Measurements from ENCODE around the gene SOCS6. TPM values are rescaled to one million over a fixed set of nuclear protein-coding genes. Genes with fewer than 3 reads are reported as not detected.

Gene SOCS6
- total and polyA plus RNA-seq, 2 experiments from 2014 or later, result 4.4 to 13.3 TPM

DNA sequence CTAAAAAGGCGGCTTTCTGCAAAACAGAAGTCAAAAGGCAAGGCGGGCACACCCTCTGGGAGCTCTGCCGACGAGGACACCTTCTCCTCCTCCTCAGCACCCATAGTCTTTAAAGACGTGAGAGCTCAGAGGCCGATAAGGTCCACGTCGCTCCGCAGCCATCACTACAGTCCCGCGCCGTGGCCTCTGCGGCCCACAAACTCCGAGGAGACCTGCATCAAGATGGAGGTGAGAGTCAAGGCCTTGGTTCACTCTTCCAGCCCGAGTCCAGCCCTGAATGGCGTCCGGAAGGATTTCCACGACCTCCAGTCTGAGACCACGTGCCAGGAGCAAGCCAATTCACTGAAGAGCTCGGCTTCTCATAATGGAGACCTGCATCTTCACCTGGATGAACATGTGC, 36.1 kb downstream of the SOCS6 start:
- Mint-ChIP-seq H3K27me3 (ENCODE audit: insufficient read depth, low read depth, poor library complexity) (peaks cover 5% of the 10 kb centered on the region), H3K4me3 (no peak overlapping the region), H3K36me3 (ENCODE audit: low read depth) (peaks cover 19% of the 10 kb centered on the region; the same call in 2 of the 3 replicates), H3K9me3 (no peaks in the 10 kb centered on the region), H3K27ac (no peak overlapping the region), H3K4me1 (peaks cover 5% of the 10 kb centered on the region; the same call in 2 of the 3 replicates)
- H3K79me2 ChIP-seq (replicated peaks; ENCODE audit: insufficient read depth), result peaks cover 56% of the 10 kb centered on the region
- no peak for DNase-seq (ENCODE audit: low spot score)
- H4K20me1 ChIP-seq (replicated peaks; ENCODE audit: insufficient read depth), result peaks cover 5% of the 10 kb centered on the region; the same call in 1 of the 2 replicates
- no peak for ATAC-seq
- H3K4me1 ChIP-seq (ENCODE audit: insufficient read depth), result no peaks in the 10 kb centered on the region
- H3K4me2 ChIP-seq, result no peak overlapping the region
- no peaks in the 10 kb centered on the region; the same call in 1 of the 2 replicates for H3K36me3 ChIP-seq (ENCODE audit: insufficient read depth)
- no peak overlapping the region for H3K4me3 ChIP-seq
- TF ChIP-seq ZNF331 (CRISPR knock-in tag; IDR thresholded peaks at IDR 0.05; ENCODE audit: low read depth) (no peak), EZH2phosphoT487 (IDR thresholded peaks at IDR 0.05; ENCODE audit: unreplicated experiment) (no peak), JUNB (IDR thresholded peaks at IDR 0.05; ENCODE audit: unreplicated experiment) (no peak), CREB1 (CRISPR knock-in tag; IDR thresholded peaks at IDR 0.05; ENCODE audit: low read depth) (no peak), EZH2 (IDR thresholded peaks at IDR 0.05; ENCODE audit: low read depth, unreplicated experiment) (no peak), POLR2AphosphoS5 (IDR thresholded peaks at IDR 0.05; ENCODE audit: low read depth) (no peak), ZNF114 (CRISPR knock-in tag; IDR thresholded peaks at IDR 0.05) (no peak), NANOG (IDR thresholded peaks at IDR 0.05; ENCODE audit: borderline replicate concordance) (no peak), STAT1 (IDR thresholded peaks at IDR 0.05; ENCODE audit: unreplicated experiment) (no peak)
- TF ChIP-seq, protein P1, sequence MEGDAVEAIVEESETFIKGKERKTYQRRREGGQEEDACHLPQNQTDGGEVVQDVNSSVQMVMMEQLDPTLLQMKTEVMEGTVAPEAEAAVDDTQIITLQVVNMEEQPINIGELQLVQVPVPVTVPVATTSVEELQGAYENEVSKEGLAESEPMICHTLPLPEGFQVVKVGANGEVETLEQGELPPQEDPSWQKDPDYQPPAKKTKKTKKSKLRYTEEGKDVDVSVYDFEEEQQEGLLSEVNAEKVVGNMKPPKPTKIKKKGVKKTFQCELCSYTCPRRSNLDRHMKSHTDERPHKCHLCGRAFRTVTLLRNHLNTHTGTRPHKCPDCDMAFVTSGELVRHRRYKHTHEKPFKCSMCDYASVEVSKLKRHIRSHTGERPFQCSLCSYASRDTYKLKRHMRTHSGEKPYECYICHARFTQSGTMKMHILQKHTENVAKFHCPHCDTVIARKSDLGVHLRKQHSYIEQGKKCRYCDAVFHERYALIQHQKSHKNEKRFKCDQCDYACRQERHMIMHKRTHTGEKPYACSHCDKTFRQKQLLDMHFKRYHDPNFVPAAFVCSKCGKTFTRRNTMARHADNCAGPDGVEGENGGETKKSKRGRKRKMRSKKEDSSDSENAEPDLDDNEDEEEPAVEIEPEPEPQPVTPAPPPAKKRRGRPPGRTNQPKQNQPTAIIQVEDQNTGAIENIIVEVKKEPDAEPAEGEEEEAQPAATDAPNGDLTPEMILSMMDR (conservative IDR thresholded peaks at IDR 0.05; ENCODE audit: low read depth in 2 of 2), result no peak
- TF ChIP-seq, protein P2, sequence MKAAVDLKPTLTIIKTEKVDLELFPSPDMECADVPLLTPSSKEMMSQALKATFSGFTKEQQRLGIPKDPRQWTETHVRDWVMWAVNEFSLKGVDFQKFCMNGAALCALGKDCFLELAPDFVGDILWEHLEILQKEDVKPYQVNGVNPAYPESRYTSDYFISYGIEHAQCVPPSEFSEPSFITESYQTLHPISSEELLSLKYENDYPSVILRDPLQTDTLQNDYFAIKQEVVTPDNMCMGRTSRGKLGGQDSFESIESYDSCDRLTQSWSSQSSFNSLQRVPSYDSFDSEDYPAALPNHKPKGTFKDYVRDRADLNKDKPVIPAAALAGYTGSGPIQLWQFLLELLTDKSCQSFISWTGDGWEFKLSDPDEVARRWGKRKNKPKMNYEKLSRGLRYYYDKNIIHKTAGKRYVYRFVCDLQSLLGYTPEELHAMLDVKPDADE (IDR thresholded peaks at IDR 0.05), result no peak
- TF ChIP-seq, protein P3, sequence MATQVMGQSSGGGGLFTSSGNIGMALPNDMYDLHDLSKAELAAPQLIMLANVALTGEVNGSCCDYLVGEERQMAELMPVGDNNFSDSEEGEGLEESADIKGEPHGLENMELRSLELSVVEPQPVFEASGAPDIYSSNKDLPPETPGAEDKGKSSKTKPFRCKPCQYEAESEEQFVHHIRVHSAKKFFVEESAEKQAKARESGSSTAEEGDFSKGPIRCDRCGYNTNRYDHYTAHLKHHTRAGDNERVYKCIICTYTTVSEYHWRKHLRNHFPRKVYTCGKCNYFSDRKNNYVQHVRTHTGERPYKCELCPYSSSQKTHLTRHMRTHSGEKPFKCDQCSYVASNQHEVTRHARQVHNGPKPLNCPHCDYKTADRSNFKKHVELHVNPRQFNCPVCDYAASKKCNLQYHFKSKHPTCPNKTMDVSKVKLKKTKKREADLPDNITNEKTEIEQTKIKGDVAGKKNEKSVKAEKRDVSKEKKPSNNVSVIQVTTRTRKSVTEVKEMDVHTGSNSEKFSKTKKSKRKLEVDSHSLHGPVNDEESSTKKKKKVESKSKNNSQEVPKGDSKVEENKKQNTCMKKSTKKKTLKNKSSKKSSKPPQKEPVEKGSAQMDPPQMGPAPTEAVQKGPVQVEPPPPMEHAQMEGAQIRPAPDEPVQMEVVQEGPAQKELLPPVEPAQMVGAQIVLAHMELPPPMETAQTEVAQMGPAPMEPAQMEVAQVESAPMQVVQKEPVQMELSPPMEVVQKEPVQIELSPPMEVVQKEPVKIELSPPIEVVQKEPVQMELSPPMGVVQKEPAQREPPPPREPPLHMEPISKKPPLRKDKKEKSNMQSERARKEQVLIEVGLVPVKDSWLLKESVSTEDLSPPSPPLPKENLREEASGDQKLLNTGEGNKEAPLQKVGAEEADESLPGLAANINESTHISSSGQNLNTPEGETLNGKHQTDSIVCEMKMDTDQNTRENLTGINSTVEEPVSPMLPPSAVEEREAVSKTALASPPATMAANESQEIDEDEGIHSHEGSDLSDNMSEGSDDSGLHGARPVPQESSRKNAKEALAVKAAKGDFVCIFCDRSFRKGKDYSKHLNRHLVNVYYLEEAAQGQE (IDR thresholded peaks at IDR 0.05; ENCODE audit: unreplicated experiment), result no peak
- TF ChIP-seq, protein P4, sequence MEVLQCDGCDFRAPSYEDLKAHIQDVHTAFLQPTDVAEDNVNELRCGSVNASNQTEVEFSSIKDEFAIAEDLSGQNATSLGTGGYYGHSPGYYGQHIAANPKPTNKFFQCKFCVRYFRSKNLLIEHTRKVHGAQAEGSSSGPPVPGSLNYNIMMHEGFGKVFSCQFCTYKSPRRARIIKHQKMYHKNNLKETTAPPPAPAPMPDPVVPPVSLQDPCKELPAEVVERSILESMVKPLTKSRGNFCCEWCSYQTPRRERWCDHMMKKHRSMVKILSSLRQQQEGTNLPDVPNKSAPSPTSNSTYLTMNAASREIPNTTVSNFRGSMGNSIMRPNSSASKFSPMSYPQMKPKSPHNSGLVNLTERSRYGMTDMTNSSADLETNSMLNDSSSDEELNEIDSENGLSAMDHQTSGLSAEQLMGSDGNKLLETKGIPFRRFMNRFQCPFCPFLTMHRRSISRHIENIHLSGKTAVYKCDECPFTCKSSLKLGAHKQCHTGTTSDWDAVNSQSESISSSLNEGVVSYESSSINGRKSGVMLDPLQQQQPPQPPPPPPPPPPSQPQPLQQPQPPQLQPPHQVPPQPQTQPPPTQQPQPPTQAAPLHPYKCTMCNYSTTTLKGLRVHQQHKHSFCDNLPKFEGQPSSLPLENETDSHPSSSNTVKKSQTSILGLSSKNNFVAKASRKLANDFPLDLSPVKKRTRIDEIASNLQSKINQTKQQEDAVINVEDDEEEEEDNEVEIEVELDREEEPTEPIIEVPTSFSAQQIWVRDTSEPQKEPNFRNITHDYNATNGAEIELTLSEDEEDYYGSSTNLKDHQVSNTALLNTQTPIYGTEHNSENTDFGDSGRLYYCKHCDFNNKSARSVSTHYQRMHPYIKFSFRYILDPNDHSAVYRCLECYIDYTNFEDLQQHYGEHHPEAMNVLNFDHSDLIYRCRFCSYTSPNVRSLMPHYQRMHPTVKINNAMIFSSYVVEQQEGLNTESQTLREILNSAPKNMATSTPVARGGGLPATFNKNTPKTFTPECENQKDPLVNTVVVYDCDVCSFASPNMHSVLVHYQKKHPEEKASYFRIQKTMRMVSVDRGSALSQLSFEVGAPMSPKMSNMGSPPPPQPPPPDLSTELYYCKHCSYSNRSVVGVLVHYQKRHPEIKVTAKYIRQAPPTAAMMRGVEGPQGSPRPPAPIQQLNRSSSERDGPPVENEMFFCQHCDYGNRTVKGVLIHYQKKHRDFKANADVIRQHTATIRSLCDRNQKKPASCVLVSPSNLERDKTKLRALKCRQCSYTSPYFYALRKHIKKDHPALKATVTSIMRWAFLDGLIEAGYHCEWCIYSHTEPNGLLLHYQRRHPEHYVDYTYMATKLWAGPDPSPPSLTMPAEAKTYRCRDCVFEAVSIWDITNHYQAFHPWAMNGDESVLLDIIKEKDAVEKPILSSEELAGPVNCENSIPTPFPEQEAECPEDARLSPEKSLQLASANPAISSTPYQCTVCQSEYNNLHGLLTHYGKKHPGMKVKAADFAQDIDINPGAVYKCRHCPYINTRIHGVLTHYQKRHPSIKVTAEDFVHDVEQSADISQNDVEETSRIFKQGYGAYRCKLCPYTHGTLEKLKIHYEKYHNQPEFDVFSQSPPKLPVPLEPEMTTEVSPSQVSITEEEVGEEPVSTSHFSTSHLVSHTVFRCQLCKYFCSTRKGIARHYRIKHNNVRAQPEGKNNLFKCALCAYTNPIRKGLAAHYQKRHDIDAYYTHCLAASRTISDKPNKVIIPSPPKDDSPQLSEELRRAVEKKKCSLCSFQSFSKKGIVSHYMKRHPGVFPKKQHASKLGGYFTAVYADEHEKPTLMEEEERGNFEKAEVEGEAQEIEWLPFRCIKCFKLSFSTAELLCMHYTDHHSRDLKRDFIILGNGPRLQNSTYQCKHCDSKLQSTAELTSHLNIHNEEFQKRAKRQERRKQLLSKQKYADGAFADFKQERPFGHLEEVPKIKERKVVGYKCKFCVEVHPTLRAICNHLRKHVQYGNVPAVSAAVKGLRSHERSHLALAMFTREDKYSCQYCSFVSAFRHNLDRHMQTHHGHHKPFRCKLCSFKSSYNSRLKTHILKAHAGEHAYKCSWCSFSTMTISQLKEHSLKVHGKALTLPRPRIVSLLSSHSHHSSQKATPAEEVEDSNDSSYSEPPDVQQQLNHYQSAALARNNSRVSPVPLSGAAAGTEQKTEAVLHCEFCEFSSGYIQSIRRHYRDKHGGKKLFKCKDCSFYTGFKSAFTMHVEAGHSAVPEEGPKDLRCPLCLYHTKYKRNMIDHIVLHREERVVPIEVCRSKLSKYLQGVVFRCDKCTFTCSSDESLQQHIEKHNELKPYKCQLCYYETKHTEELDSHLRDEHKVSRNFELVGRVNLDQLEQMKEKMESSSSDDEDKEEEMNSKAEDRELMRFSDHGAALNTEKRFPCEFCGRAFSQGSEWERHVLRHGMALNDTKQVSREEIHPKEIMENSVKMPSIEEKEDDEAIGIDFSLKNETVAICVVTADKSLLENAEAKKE (CRISPR knock-in tag; IDR thresholded peaks at IDR 0.05), result no peak
- H3K27ac ChIP-seq (ENCODE audit: low read depth), result no peak overlapping the region
- H2AFZ ChIP-seq, result no peak overlapping the region
- H3F3A ChIP-seq (replicated peaks; ENCODE audit: low read depth), result no peaks in the 10 kb centered on the region
- H3K27me3 ChIP-seq (ENCODE audit: insufficient read depth), result no peaks in the 10 kb centered on the region
- H3K9me2 ChIP-seq (ENCODE audit: insufficient read depth), result no peaks in the 10 kb centered on the region

Data from GM23338 (cell line).